Caki2 (cell line): ENCODE measurements around the gene GPR162. TPM values are rescaled to one million over a fixed set of nuclear protein-coding genes. Genes with fewer than 3 reads are reported as not detected.

Experiments
- DNase-seq: peaks from one replicate; pipeline ENCODE4 v3.0.0-alpha.2; 2015; ENCODE audit warnings: low read depth
- in situ Hi-C: cut with HindIII; loops from 2 replicates; pipeline ENCODE4 v1.10.0; 2016; ENCODE audit warnings: low sequenced_read_pairs, low pct_unique_long_range_greater_than_20kb, mixed read lengths
- total RNA-seq: library from RNA; depleted of rRNA; stranded (reverse); fragments of >200 nt; shearing (Covaris generic); gene quantifications from 2 replicates; pipeline ENCODE4 v1.2.3, GENCODE V29; 2014; ENCODE audit warnings: low replicate concordance

GPR162 gene
- total RNA-seq, 1 experiment from 2014 or later, result 10.0 TPM

- DNase-seq, result no peak
- in situ Hi-C loops, result no loop called here
Observed at GRCh38 chr12:6829536-6830220, 8.1 kb downstream of the GPR162 start.

- DNase-seq, result no peak
- in situ Hi-C loops, result no loop called here
Observed at GRCh38 chr12:6830286-6830890, 8.8 kb downstream of the GPR162 start.

- DNase-seq, result no peak
- in situ Hi-C loops, result no loop called here
Observed at GRCh38 chr12:6830999-6831398, 9.4 kb downstream of the GPR162 start.

GRCh38 chr12:6831450-6831995 lies 9.9 kb downstream of the GPR162 start:
- in situ Hi-C loops, result no loop called here
- DNase-seq, result no peak

GRCh38 chr12:6832125-6832524 lies 10.5 kb downstream of the GPR162 start:
- DNase-seq, result no peak
- in situ Hi-C loops, result no loop called here

GRCh38 chr12:6833189-6833890 lies 11.7 kb downstream of the GPR162 start:
- in situ Hi-C loops, result no loop called here
- DNase-seq, result no peak

- DNase-seq, result peak; percentile 61
- in situ Hi-C loops, result no loop called here
Observed at GRCh38 chr12:6834254-6834653, 12.6 kb downstream of the GPR162 start.

- DNase-seq, result no peak
- in situ Hi-C loops, result no loop called here
Observed at GRCh38 chr12:6834873-6835272, 13.3 kb downstream of the GPR162 start.

GRCh38 chr12:6836851-6837250 lies 15.2 kb downstream of the GPR162 start:
- DNase-seq, result no peak
- in situ Hi-C loops, result no loop called here

- in situ Hi-C loops, result no loop called here
- no peak for DNase-seq
Observed at GRCh38 chr12:6837370-6838060, 15.9 kb downstream of the GPR162 start.

- in situ Hi-C loops, result no loop called here
Observed at GRCh38 chr12:6838854-6839253, 17.2 kb downstream of the GPR162 start.

GRCh38 chr12:6839482-6840201 lies 18.0 kb downstream of the GPR162 start:
- in situ Hi-C loops, result no loop called here
- DNase-seq, result no peak

More at GRCh38 chr12:6838854-6839253, 17.2 kb downstream of the GPR162 start:
- no peak for DNase-seq

GRCh38 chr12:6840330-6840729 lies 18.7 kb downstream of the GPR162 start:
- in situ Hi-C loops, result no loop called here
- no peak for DNase-seq

GRCh38 chr12:6840761-6841515 lies 19.3 kb downstream of the GPR162 start, which contains the start of gene GNB3:
Gene GNB3 (plus strand): TSS chr12:6840925. CDS start chr12:6841288, 363 bp downstream.
- no peak for DNase-seq
- in situ Hi-C loops, result no loop called here

- in situ Hi-C loops, result no loop called here
Observed at GRCh38 chr12:6842075-6842474, 20.5 kb downstream of the GPR162 start.

GRCh38 chr12:6843118-6843902 lies 21.7 kb downstream of the GPR162 start:
- DNase-seq, result no peak
- in situ Hi-C loops, result no loop called here

More at GRCh38 chr12:6842075-6842474, 20.5 kb downstream of the GPR162 start:
- no peak for DNase-seq

- in situ Hi-C loops, result no loop called here
- DNase-seq, result no peak
Observed at GRCh38 chr12:6845395-6845794, 23.8 kb downstream of the GPR162 start.
